T-helper 1 cell treated with Interleukin-12 subunit alpha and Interleukin-12 subunit beta and Interleukin-4 antibody, amounts not matched to agents 30 μg/mL and 1 μg/mL, for 36 hours (primary cell): ENCODE results near the gene BABAM2.

Experiments
- H3K27ac Mint-ChIP-seq: one replicate; pipeline ENCODE4 v1.8.0; 2021; ENCODE audit warnings: mild to moderate bottlenecking, mixed read lengths
- H3K27me3 Mint-ChIP-seq: one replicate; pipeline ENCODE4 v1.8.0; 2021; ENCODE audit warnings: low read depth, mixed read lengths
- H3K36me3 Mint-ChIP-seq: one replicate; pipeline ENCODE4 v1.8.0; 2021; ENCODE audit warnings: low read depth, mixed read lengths
- H3K4me1 Mint-ChIP-seq: one replicate; pipeline ENCODE4 v1.8.0; 2021; ENCODE audit warnings: low read depth, mixed read lengths
- H3K4me3 Mint-ChIP-seq: one replicate; pipeline ENCODE4 v1.8.0; 2021; ENCODE audit warnings: mild to moderate bottlenecking, moderate library complexity, mixed read lengths
- H3K9me3 Mint-ChIP-seq: one replicate; pipeline ENCODE4 v1.8.0; 2021; ENCODE audit warnings: mixed read lengths

The BABAM2 gene

DNA sequence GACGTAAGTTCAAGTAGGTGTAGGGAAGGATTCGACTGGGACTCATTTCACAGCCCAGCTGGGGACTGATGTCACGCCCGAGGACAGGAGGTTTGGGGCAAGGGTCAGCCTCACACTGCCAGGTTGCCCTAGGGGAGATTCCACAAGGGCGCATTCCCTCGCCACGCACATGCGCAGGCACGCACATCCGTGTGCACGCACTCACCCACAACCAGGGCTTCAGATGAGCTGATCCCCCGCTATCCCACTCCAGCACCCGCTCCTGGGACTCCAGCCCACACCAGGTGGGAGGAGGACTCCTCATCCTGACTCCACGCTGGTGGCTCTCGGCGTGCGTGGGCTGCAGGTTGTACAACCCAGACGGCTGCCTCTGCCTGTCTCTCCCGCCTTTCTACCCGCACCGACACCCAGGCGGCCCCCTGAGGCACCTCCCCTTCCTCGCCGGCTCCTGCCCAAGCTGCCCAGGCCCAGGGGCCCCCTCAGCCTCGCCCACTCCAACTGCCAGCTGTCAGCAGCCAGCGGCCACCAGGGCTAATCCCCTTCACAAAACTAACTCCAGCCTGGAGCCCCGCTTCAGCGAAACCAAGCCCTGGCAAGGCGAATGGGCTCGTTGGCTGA is 454.3 kb downstream of the BABAM2 start:
- Mint-ChIP-seq H3K27me3 (no peaks in the 10 kb centered on the region), H3K4me1 (peaks cover 18% of the 10 kb centered on the region), H3K4me3 (no peak overlapping the region), H3K9me3 (no peaks in the 10 kb centered on the region), H3K36me3 (no peaks in the 10 kb centered on the region), H3K27ac (no peak overlapping the region)

DNA sequence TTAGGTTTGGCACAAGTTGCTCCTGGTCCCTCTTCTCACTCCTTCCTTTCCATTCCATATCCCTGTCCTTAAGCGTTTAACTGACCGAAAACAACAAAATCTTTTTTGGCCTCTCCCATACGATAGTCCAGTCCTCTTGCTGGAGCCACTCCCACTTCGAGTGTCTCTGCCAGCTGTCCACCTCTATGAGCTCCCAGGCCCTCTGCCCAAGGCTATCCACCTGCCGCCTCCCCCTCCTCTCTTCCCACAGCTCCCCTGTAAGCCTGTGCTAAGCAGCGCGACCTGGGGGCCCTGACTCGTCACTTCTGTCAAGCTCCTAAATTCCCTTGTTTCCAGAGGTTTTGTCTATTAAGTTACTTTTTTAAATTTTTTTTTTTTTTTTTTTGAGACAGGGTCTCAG is 455.1 kb downstream of the BABAM2 start:
- Mint-ChIP-seq H3K4me1 (peaks cover 18% of the 10 kb centered on the region), H3K9me3 (no peaks in the 10 kb centered on the region), H3K36me3 (no peaks in the 10 kb centered on the region), H3K27me3 (no peaks in the 10 kb centered on the region), H3K27ac (no peak overlapping the region), H3K4me3 (no peak overlapping the region)

DNA sequence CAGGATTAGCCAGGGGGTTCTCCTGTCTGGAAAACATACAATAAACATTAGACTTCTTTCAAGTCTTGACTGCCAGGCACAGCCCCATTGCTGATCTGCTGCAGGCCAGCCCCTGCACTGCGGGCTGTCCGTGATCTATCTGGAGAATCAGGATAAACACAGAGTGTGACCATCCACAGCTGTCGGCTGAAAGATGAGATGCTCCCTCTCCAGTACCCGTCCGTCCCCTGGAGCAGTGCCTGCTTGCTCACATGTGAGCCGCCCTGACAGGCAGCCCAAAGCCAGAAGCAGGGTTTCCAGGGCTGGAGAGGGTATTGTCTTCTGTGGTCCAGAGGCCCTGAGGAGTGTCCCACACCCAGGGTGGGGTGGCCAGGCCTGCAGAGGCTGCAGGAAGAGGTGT is 456.1 kb downstream of the BABAM2 start:
- H3K4me1 Mint-ChIP-seq = peaks cover 19% of the 10 kb centered on the region
- no peak overlapping the region for H3K27ac Mint-ChIP-seq
- no peak overlapping the region for H3K4me3 Mint-ChIP-seq
- no peaks in the 10 kb centered on the region for H3K27me3 Mint-ChIP-seq
- no peaks in the 10 kb centered on the region for H3K9me3 Mint-ChIP-seq
- H3K36me3 Mint-ChIP-seq = no peaks in the 10 kb centered on the region

DNA sequence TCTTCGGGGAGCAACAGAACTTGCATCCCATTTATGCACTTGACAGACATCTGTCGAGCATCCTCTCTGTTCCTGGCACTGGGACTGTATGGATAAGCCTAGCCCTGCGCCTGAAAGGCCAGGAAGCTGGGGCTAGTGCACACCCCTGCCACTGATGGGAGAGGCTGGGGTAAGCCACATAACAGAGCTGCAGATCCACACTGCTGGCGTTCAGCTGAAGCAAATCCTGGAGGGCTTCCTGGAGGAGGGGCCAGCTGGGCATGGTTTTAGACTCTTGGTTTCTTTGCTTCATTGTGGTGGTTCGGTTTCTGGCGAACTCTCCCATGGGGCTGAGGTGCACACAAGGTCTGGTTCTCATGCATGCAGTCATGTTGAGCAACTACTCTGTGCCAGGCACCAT is 456.7 kb downstream of the BABAM2 start:
- Mint-ChIP-seq H3K9me3 (no peaks in the 10 kb centered on the region), H3K27ac (peak overlapping the region; percentile 69), H3K36me3 (no peaks in the 10 kb centered on the region), H3K4me1 (peaks cover 22% of the 10 kb centered on the region), H3K4me3 (peak overlapping the region; percentile 25), H3K27me3 (no peaks in the 10 kb centered on the region)

DNA sequence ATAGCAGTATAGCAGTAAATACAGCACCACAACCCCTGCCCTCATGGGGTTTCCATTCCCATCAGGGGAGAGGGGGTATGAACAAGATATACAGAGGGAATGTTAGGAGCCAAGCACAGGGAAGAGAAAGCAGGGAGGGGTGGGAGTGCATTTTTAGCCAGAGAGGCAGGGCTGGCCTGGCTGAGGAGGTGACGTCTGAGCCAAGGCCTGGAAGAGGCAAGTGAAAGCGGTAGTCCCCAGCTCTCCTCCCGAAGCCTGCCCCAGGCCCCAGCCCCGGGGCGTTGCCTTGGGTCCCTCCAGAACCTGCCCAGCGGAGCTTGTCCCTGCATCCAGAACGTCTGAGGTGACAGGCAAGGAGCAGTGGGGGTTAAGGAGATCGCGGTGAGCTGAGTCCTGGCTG is 457.1 kb downstream of the BABAM2 start:
- no peaks in the 10 kb centered on the region for H3K27me3 Mint-ChIP-seq
- H3K27ac Mint-ChIP-seq = peak overlapping the region; percentile 69
- peaks cover 22% of the 10 kb centered on the region for H3K4me1 Mint-ChIP-seq
- H3K9me3 Mint-ChIP-seq = no peaks in the 10 kb centered on the region
- H3K4me3 Mint-ChIP-seq = peak overlapping the region; percentile 25
- no peaks in the 10 kb centered on the region for H3K36me3 Mint-ChIP-seq

DNA sequence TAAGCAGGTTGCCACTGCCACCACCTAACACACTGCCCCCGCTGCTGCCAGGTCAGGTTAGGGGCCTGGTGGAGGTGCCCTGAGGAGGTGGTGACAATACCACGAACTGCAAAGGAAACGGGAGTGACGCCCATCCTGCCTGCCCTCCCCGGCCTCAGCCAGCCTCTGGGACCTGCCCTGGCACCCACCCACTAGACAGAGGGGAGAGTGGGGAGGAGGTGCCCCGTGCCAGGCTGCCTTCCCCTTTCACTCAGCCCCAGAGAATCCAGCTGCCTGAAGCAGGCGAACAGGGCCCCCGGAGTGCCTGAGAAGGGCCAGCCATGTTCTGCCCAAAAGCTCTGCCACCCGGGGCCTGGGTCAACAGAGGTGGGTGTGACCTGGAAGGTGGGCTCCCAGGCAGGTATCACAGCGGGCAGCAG is 457.6 kb downstream of the BABAM2 start:
- Mint-ChIP-seq H3K27me3 (no peaks in the 10 kb centered on the region), H3K9me3 (no peaks in the 10 kb centered on the region), H3K27ac (peak overlapping the region; percentile 62), H3K4me3 (no peak overlapping the region), H3K36me3 (no peaks in the 10 kb centered on the region), H3K4me1 (peaks cover 22% of the 10 kb centered on the region)

DNA sequence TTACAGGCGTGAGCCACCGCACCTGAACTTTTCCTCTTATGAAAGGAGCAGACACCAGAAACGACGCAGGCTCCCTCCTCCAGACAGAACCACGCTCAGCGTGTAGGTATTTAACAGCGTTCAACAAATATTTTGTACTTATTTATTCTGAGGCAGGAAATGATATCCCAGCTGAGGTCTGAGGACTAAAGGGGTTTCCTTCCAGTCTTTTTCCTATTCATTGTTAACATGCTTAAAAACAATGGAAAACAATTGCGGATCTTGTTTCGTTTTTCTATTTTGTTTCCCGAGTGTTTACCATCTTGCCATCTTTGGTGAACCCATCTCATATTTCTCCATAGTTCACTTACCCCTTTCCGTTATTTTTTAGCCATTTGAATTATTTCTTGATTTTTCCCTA is 458.4 kb downstream of the BABAM2 start:
- peak overlapping the region; percentile 31 for H3K27ac Mint-ChIP-seq
- no peaks in the 10 kb centered on the region for H3K36me3 Mint-ChIP-seq
- H3K4me1 Mint-ChIP-seq = peaks cover 22% of the 10 kb centered on the region
- no peaks in the 10 kb centered on the region for H3K9me3 Mint-ChIP-seq
- H3K27me3 Mint-ChIP-seq = no peaks in the 10 kb centered on the region
- H3K4me3 Mint-ChIP-seq = no peak overlapping the region

DNA sequence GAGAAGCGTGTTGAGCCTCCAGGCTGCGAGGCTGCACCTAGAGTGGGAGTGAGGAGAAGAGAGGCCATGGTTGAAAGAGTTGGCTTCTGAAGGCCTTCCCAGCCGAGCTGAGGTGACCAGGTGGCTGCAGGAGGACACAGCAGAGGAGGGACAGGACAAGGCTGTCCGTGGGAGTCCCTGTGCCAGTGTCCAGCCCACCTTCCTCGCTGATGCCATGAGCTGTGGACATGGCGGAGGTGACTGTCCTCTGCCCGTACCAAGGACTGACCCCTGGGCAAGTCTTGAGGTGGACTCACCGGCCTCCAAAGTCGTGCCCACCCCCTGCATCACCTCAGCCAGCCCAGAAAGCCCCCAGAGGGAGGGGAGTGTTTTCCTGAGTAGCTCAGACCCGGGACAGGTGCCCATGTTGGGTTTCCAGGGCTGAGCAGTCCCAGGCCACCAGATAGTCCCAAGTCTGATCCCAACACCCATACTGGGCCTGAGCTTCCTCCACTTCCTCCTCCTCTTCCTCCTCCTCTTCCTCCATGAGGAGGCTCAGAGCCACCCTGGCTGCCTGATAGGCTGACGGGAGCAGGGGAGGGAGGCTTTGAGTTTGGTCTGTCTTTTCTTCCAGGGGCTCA is 459.1 kb downstream of the BABAM2 start:
- Mint-ChIP-seq H3K27ac (peak overlapping the region; percentile 31), H3K36me3 (no peaks in the 10 kb centered on the region), H3K4me1 (peaks cover 22% of the 10 kb centered on the region), H3K4me3 (no peak overlapping the region), H3K9me3 (no peaks in the 10 kb centered on the region), H3K27me3 (no peaks in the 10 kb centered on the region)

DNA sequence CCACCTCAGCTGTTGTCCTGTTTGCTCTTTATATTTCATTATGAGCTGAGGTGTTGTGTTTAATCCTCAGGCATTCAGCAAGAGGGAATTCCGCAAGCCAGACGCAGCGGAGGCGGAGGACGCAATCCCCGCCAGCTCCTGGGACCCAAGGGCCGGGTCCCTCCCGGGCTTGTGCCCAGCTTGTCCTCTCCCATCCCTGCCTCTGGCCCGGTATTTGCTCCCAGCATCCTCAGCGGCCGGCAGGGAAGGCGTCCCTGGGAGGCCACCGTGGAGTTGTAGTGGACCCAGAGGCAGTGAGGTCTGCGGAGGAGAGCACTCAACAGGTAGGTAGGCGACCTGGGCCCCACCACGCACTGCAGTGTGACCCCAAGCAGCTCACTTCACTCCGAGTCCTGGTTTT is 459.7 kb downstream of the BABAM2 start:
- Mint-ChIP-seq H3K27me3 (no peaks in the 10 kb centered on the region), H3K36me3 (no peaks in the 10 kb centered on the region), H3K27ac (no peak overlapping the region), H3K4me3 (no peak overlapping the region), H3K9me3 (no peaks in the 10 kb centered on the region), H3K4me1 (peaks cover 22% of the 10 kb centered on the region)

DNA sequence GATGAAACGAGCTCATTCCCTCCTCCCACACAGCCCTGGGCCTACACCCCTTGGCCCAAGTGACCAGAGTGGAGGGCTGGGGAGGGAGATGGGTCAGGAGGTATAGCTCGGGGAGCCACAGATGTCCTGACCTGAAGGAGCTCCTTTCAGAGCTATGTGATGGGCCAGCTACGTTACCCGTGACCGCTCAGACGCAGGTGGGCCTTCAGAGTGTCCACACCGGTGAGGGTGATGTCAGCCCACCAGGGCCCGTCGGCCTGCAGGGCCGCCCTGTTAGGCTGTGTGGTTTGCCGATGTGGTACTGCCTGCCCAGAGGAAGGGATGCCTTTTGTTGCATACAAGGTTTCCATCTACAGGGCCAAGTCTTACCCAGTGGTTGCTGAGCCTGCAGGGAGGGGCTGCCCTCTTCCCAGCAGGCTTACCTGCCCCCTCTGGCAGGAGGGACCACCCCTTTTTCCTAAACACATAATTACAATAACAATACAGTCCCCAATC is 460.3 kb downstream of the BABAM2 start:
- H3K9me3 Mint-ChIP-seq = no peaks in the 10 kb centered on the region
- peaks cover 22% of the 10 kb centered on the region for H3K4me1 Mint-ChIP-seq
- no peak overlapping the region for H3K4me3 Mint-ChIP-seq
- no peaks in the 10 kb centered on the region for H3K36me3 Mint-ChIP-seq
- no peaks in the 10 kb centered on the region for H3K27me3 Mint-ChIP-seq
- H3K27ac Mint-ChIP-seq = no peak overlapping the region

DNA sequence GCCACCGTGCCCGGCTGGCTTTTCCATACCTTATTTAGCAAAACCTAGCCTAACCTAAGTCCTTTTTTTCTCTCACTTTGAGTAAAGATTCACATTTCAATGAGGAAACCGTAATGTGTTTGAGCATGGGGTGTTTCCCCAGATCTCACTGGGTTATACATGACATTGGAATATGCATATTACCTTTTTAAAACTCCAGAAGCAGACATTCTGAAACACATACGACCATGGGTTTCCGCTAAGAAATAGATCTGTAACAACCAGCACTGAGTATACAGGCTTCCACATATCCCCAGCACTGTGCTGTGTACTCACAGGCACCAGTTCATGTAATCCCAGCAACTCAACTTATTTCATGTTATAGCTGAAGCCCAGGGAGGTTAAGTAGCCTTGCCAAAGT is 461.1 kb downstream of the BABAM2 start:
- Mint-ChIP-seq H3K36me3 (no peaks in the 10 kb centered on the region), H3K27ac (peak overlapping the region; percentile 26), H3K4me3 (no peak overlapping the region), H3K9me3 (no peaks in the 10 kb centered on the region), H3K27me3 (no peaks in the 10 kb centered on the region), H3K4me1 (peaks cover 22% of the 10 kb centered on the region)

DNA sequence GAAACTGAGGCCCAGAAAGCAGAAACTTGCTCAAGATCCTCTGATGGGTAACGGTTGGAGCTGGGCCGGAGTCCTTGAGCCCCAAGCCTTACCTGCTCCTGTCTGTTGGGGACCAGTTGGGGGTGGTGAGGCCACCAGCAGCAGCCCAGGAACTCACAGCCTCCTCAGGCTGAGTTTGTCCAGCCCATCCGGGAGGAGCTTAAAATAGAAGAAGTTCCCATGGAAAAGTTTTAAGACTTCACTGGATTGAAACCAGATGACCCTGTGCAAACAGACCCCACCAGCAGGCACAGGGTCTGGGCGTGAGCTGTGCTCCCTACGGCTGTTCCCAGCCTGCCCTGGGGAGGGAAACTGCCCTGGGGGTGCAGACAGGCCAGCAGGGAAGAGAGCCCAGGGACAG is 461.6 kb downstream of the BABAM2 start:
- H3K27me3 Mint-ChIP-seq = no peaks in the 10 kb centered on the region

DNA sequence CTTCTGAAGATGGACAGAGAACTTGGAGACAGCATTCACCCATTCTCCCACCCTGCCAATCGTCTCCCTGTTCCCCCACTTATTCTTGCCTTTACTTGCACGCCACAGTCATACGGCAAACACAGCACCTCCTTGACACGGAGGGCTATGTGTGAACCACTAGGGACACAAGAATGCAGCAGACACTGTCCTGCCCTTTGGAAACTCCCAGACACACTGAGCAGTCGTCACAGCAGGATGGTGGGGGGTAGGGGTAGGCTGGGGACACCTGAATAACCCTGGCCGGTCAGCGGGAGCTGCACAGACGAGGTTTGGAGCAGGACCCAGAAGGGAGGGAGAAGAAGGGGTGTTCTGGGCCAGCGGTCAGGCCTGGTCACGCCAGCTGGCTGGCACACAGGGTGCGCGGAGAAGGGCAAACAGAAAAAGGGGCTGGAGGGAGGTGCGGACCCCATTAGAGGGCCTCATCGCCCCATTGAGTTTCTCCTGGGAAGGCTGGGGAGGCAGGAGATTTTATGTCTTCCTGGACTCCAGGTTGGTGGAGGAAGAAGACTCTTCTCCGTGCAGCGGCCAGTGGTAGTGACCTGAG is 462.2 kb downstream of the BABAM2 start:
- no peaks in the 10 kb centered on the region for H3K27me3 Mint-ChIP-seq
- H3K36me3 Mint-ChIP-seq = no peaks in the 10 kb centered on the region
- no peak overlapping the region for H3K27ac Mint-ChIP-seq
- no peaks in the 10 kb centered on the region for H3K9me3 Mint-ChIP-seq
- peaks cover 16% of the 10 kb centered on the region for H3K4me1 Mint-ChIP-seq
- no peak overlapping the region for H3K4me3 Mint-ChIP-seq

More for the DNA sequence above, 461.6 kb downstream of the BABAM2 start:
- no peaks in the 10 kb centered on the region for H3K9me3 Mint-ChIP-seq
- peak overlapping the region; percentile 26 for H3K27ac Mint-ChIP-seq
- no peaks in the 10 kb centered on the region for H3K36me3 Mint-ChIP-seq
- H3K4me1 Mint-ChIP-seq = peaks cover 20% of the 10 kb centered on the region
- H3K4me3 Mint-ChIP-seq = no peak overlapping the region

DNA sequence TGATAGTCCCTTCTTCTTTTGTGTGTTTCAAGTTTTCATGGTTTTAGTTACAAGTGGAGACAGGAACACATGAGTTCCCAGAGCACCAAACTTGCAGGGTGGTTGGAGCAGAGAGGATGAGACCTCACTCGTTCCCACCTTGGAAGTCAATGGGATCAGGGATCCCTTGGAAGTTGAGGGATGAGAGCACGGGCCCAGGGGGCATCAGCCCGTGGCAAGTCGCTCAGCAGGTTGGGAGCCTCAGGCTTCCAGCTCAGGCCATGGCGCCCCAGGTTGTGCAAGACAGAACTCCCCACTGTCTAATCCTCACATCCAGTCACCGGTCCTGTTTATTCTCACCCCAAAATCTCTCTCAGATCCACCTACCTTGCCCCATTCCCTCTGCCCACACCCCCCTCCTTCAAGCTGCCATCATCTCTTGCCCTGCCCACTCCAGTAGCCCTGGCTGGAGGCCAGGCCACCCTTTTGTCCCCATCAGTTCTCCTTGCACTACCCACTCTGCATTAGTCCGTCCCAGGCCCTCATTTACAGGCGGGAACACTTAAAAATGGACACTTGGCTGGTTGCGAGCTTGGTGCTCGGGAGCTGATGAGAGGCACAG is 464.5 kb downstream of the BABAM2 start:
- Mint-ChIP-seq H3K27ac (no peak overlapping the region), H3K9me3 (no peaks in the 10 kb centered on the region), H3K4me3 (no peak overlapping the region), H3K27me3 (peaks cover 4% of the 10 kb centered on the region), H3K4me1 (peaks cover 21% of the 10 kb centered on the region), H3K36me3 (no peaks in the 10 kb centered on the region)
